ENCODE measurements around the gene CEP70.
"Not testable (repeated sequence)": the region's sequence is repeated elsewhere in the genome, so short reads cannot be mapped to it uniquely, and the experiment has no call there.

GRCh38 chr3:138550958-138551357, 43.1 kb downstream of the CEP70 start:
- not testable (repeated sequence) for TF ChIP-seq POLR2A, CTCF, EP300 (IDR thresholded peaks at IDR 0.05)
